ENCODE results near the gene PIP5KL1.

PIP5KL1 gene

GRCh38 chr9:127910613-127911205, 19.9 kb downstream of the PIP5KL1 start:
- no peak for TF ChIP-seq CTCF (IDR thresholded peaks at IDR 0.05; ENCODE audit: extremely low read depth, missing control alignments)
- DNase-seq (ENCODE audit: low spot score), result no peak

GRCh38 chr9:127909839-127910273, 20.7 kb downstream of the PIP5KL1 start:
- TF ChIP-seq CTCF (IDR thresholded peaks at IDR 0.05; ENCODE audit: extremely low read depth, missing control alignments), result no peak
- DNase-seq (ENCODE audit: low spot score), result no peak

- no peak for DNase-seq (ENCODE audit: low spot score)
- TF ChIP-seq CTCF (IDR thresholded peaks at IDR 0.05; ENCODE audit: extremely low read depth, missing control alignments), result no peak
Measured at GRCh38 chr9:127908660-127908926, 22.0 kb downstream of the PIP5KL1 start.

GRCh38 chr9:127907867-127908659, 22.5 kb downstream of the PIP5KL1 start:
- no peak for TF ChIP-seq CTCF (IDR thresholded peaks at IDR 0.05; ENCODE audit: extremely low read depth, missing control alignments)
- DNase-seq (ENCODE audit: low spot score), result no peak

- no peak for DNase-seq (ENCODE audit: low spot score)
- TF ChIP-seq CTCF (IDR thresholded peaks at IDR 0.05; ENCODE audit: extremely low read depth, missing control alignments), result no peak
Measured at GRCh38 chr9:127905788-127906191, 24.8 kb downstream of the PIP5KL1 start.

- DNase-seq (ENCODE audit: low spot score), result no peak
- no peak for TF ChIP-seq CTCF (IDR thresholded peaks at IDR 0.05; ENCODE audit: extremely low read depth, missing control alignments)
Measured at GRCh38 chr9:127905004-127905728, 25.4 kb downstream of the PIP5KL1 start.

- TF ChIP-seq CTCF (IDR thresholded peaks at IDR 0.05; ENCODE audit: extremely low read depth, missing control alignments), result no peak
- DNase-seq (ENCODE audit: low spot score), result no peak
Measured at GRCh38 chr9:127904561-127905003, 26.0 kb downstream of the PIP5KL1 start.

Measured in GM20000 (cell line).